Measurements from ENCODE around the gene SLC41A2. TPM values are rescaled to one million over a fixed set of nuclear protein-coding genes. Genes with fewer than 3 reads are reported as not detected.

SLC41A2 gene
- total RNA-seq, 2 donors from 2014 or later = 43.7 to 90.9 TPM

GRCh38 chr12:104969343-104969742, 11.3 kb upstream of the SLC41A2 start:
- H3K9me3 ChIP-seq = no peaks in the 10 kb centered on the region
- no peaks in the 10 kb centered on the region for H3K4me1 ChIP-seq
- no peaks in the 10 kb centered on the region for H3K36me3 ChIP-seq
- TF ChIP-seq, protein P1, sequence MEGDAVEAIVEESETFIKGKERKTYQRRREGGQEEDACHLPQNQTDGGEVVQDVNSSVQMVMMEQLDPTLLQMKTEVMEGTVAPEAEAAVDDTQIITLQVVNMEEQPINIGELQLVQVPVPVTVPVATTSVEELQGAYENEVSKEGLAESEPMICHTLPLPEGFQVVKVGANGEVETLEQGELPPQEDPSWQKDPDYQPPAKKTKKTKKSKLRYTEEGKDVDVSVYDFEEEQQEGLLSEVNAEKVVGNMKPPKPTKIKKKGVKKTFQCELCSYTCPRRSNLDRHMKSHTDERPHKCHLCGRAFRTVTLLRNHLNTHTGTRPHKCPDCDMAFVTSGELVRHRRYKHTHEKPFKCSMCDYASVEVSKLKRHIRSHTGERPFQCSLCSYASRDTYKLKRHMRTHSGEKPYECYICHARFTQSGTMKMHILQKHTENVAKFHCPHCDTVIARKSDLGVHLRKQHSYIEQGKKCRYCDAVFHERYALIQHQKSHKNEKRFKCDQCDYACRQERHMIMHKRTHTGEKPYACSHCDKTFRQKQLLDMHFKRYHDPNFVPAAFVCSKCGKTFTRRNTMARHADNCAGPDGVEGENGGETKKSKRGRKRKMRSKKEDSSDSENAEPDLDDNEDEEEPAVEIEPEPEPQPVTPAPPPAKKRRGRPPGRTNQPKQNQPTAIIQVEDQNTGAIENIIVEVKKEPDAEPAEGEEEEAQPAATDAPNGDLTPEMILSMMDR (IDR thresholded peaks at IDR 0.05) = no peak
- no peak overlapping the region for H3K9ac ChIP-seq (ENCODE audit: low read depth in 2 of 2, low read length in 2 of 2)
- no peak overlapping the region for H3K27ac ChIP-seq
- H3K4me3 ChIP-seq = no peak overlapping the region
- no peak for DNase-seq
- intact Hi-C loops (cut with DNase I) = no loop called here
- no peaks in the 10 kb centered on the region for H3K27me3 ChIP-seq

- H3K9me3 ChIP-seq = no peaks in the 10 kb centered on the region
- no peak overlapping the region for H3K9ac ChIP-seq (ENCODE audit: low read depth in 2 of 2, low read length in 2 of 2)
- no peaks in the 10 kb centered on the region for H3K27me3 ChIP-seq
- intact Hi-C loops (cut with DNase I) = no loop called here
- no peak for DNase-seq
- no peaks in the 10 kb centered on the region for H3K4me1 ChIP-seq
- H3K4me3 ChIP-seq = no peak overlapping the region
- no peaks in the 10 kb centered on the region for H3K36me3 ChIP-seq
- H3K27ac ChIP-seq = no peak overlapping the region
- TF ChIP-seq, protein P1 (IDR thresholded peaks at IDR 0.05) = no peak
These were observed 8.6 kb upstream of the SLC41A2 start for GRCh38 chr12:104966677-104967076.

GRCh38 chr12:104964856-104965205, 6.7 kb upstream of the SLC41A2 start:
- no peak for DNase-seq
- Histone ChIP-seq H3K9ac (ENCODE audit: low read depth in 2 of 2, low read length in 2 of 2) (no peak overlapping the region), H3K9me3 (no peaks in the 10 kb centered on the region), H3K36me3 (no peaks in the 10 kb centered on the region), H3K4me3 (no peak overlapping the region), H3K4me1 (no peaks in the 10 kb centered on the region), H3K27ac (no peak overlapping the region), H3K27me3 (no peaks in the 10 kb centered on the region)
- intact Hi-C loops (cut with DNase I) = no loop called here
- TF ChIP-seq, protein P1 (IDR thresholded peaks at IDR 0.05) = no peak

GRCh38 chr12:104964167-104964855, 6.2 kb upstream of the SLC41A2 start:
- Histone ChIP-seq H3K9ac (ENCODE audit: low read depth in 2 of 2, low read length in 2 of 2) (no peak overlapping the region), H3K27me3 (no peaks in the 10 kb centered on the region), H3K9me3 (no peaks in the 10 kb centered on the region), H3K4me3 (no peak overlapping the region), H3K36me3 (no peaks in the 10 kb centered on the region), H3K4me1 (no peaks in the 10 kb centered on the region), H3K27ac (no peak overlapping the region)
- TF ChIP-seq, protein P1 (IDR thresholded peaks at IDR 0.05) = no peak
- intact Hi-C loops (cut with DNase I) = no loop called here
- no peak for DNase-seq

DNA sequence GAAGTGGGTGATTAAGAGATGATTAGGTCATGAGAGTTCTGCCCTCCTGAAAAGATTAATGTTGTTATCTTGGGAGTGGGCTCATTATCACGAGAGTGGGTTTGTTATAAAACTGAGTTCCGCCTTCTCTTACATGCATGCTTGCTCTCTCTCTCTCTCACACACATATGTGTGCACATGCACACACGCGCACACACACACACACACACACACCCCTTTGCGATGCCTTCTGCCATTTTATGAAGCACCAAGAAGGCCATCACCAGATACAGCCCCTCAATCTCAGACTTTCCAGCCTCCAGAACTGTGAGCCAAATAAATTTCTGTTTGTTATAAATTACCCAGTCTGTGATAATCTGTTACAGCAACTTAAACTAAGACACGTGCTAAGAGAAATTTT, 5.7 kb upstream of the SLC41A2 start:
- no peak overlapping the region for H3K27ac ChIP-seq
- peaks cover 5% of the 10 kb centered on the region for H3K4me1 ChIP-seq
- no peak for DNase-seq
- TF ChIP-seq, protein P1 (IDR thresholded peaks at IDR 0.05) = no peak
- intact Hi-C loops (cut with DNase I) = no loop called here
- no peak overlapping the region for H3K9ac ChIP-seq (ENCODE audit: low read depth in 2 of 2, low read length in 2 of 2)
- no peaks in the 10 kb centered on the region for H3K36me3 ChIP-seq
- H3K9me3 ChIP-seq = no peaks in the 10 kb centered on the region
- H3K4me3 ChIP-seq = no peak overlapping the region
- no peaks in the 10 kb centered on the region for H3K27me3 ChIP-seq

Measured in colonic mucosa (tissue), 4 donors.